CD8-positive, alpha-beta memory T cell (primary cell): ENCODE data around the gene SMPX. TPM values are rescaled to one million over a fixed set of nuclear protein-coding genes. Genes with fewer than 3 reads are reported as not detected.

Source experiments
- CTCF ChIA-PET: fragments of 350-600 bp; sonication (Branson Sonifier 250); formaldehyde crosslinking; loops from one replicate; lab custom pipeline; 2021; ENCODE audit warnings: antibody characterized with exemption; lab: Charles Lee
- POLR2A ChIA-PET: fragments of 350-600 bp; sonication (Branson Sonifier 250); formaldehyde crosslinking; loops from one replicate; lab custom pipeline; 2021; ENCODE audit warnings: antibody characterized with exemption; lab: Charles Lee
- DNase-seq, 5 donors: peaks; one replicate each; pipeline versions ENCODE4 v3.0.0 to v3.0.0-alpha.2; 2020 to 2022; ENCODE audit warnings: mixed read lengths in 1 of 5
- H3K27ac ChIP-seq: one replicate; pipeline ENCODE4 v1.7.0; 2013; ENCODE audit warnings: low read depth, mild to moderate bottlenecking, low read length, moderate library complexity
- H3K27me3 ChIP-seq: 2 replicates; pipeline ENCODE4 v1.7.0; 2013; ENCODE audit warnings: low read length, mild to moderate bottlenecking; ENCODE audit not compliant: insufficient read depth, poor library complexity, severe bottlenecking
- H3K36me3 ChIP-seq: 2 replicates; pipeline ENCODE4 v1.7.0; 2013; ENCODE audit warnings: mild to moderate bottlenecking, low read length, moderate library complexity; ENCODE audit not compliant: insufficient read depth
- H3K4me1 ChIP-seq: 2 replicates; pipeline ENCODE4 v1.7.0; 2013; ENCODE audit warnings: mild to moderate bottlenecking, low read length, moderate library complexity; ENCODE audit not compliant: insufficient read depth
- H3K4me3 ChIP-seq: 2 replicates; pipeline ENCODE4 v1.7.0; 2013; ENCODE audit warnings: mild to moderate bottlenecking, low read length
- H3K9me3 ChIP-seq: 2 replicates; pipeline ENCODE4 v1.7.0; 2013; ENCODE audit warnings: mild to moderate bottlenecking, low read length
- H3K27ac Mint-ChIP-seq, 8 donors: one replicate each; pipeline ENCODE4 v1.8.0; 2020 to 2021; ENCODE audit warnings: mixed read lengths in 8 of 8, mild to moderate bottlenecking in 6 of 8, inconsistent platforms in 3 of 8, moderate library complexity in 3 of 8
- H3K27me3 Mint-ChIP-seq, 2 donors: one replicate each; pipeline ENCODE4 v1.8.0; 2020 to 2021; ENCODE audit warnings: mixed read lengths in 2 of 2, mild to moderate bottlenecking in 1 of 2, moderate library complexity in 1 of 2
- H3K36me3 Mint-ChIP-seq, 3 donors: one replicate each; pipeline ENCODE4 v1.8.0; 2020 to 2021; ENCODE audit warnings: mixed read lengths in 3 of 3, inconsistent platforms in 1 of 3, mild to moderate bottlenecking in 1 of 3
- H3K4me1 Mint-ChIP-seq, 3 donors: one replicate each; pipeline ENCODE4 v1.8.0; 2020 to 2021; ENCODE audit warnings: mixed read lengths in 3 of 3, inconsistent platforms in 1 of 3, mild to moderate bottlenecking in 1 of 3
- H3K4me3 Mint-ChIP-seq, 7 donors: one replicate each; pipeline ENCODE4 v1.8.0; 2020 to 2021; ENCODE audit warnings: mixed read lengths in 7 of 7, mild to moderate bottlenecking in 6 of 7, moderate library complexity in 4 of 7, inconsistent platforms in 2 of 7
- H3K9me3 Mint-ChIP-seq, 5 donors: one replicate each; pipeline ENCODE4 v1.8.0; 2020 to 2022; ENCODE audit warnings: mixed read lengths in 5 of 5, mild to moderate bottlenecking in 3 of 5, moderate library complexity in 2 of 5, inconsistent platforms in 1 of 5
- polyA plus RNA-seq: library from polyadenylated mRNA; unstranded; fragments of 300-500 nt; fragmentation: Illumina TruSeq; gene quantifications from one replicate; pipeline ENCODE4 v1.2.3, GENCODE V29; 2021
- total RNA-seq, 2 experiments: library from RNA; stranded (reverse); gene quantifications; one replicate each; pipeline ENCODE4 v1.2.3, GENCODE V29; 2021

SMPX gene
- not detected for total RNA-seq
- polyA plus RNA-seq, result not detected

GRCh38 chrX:21757960-21758359 is at the start of gene SMPX:
Gene SMPX, minus strand, starts transcription at chrX:21758116. Its CDS starts 3,826 bp downstream, at chrX:21754290.
- Mint-ChIP-seq H3K27ac (peak within 1 kb of the TSS in 1 of 8 donors; percentile 22), H3K4me1 (no peaks in the 10 kb centered on the region), H3K9me3 (no peaks in the 10 kb centered on the region), H3K4me3 (no peak within 1 kb of the TSS), H3K27me3 (peaks cover 0 to 5% of the 10 kb centered on the region in 2 donors), H3K36me3 (no peaks in the 10 kb centered on the region)
- Histone ChIP-seq H3K9me3 (no peaks in the 10 kb centered on the region), H3K4me1 (no peaks in the 10 kb centered on the region), H3K27me3 (no peaks in the 10 kb centered on the region), H3K36me3 (no peaks in the 10 kb centered on the region), H3K27ac (no peak within 1 kb of the TSS), H3K4me3 (no peak within 1 kb of the TSS)
- ChIA-PET CTCF (interaction anchor here (0.7 kb wide), 1 partner anchor 10 kb away, joined by 3 read pairs; no protein-coding TSS in a partner anchor), POLR2A (no interaction called here)
- no peak for DNase-seq

- Histone ChIP-seq H3K4me1 (no peaks in the 10 kb centered on the region), H3K4me3 (no peak overlapping the region), H3K27ac (no peak overlapping the region), H3K36me3 (no peaks in the 10 kb centered on the region), H3K9me3 (no peaks in the 10 kb centered on the region), H3K27me3 (no peaks in the 10 kb centered on the region)
- ChIA-PET CTCF (no interaction called here), POLR2A (no interaction called here)
- H3K9me3 Mint-ChIP-seq, result no peaks in the 10 kb centered on the region
- no peak overlapping the region for H3K4me3 Mint-ChIP-seq
- H3K4me1 Mint-ChIP-seq, result no peaks in the 10 kb centered on the region
- DNase-seq, result no peak
- H3K27ac Mint-ChIP-seq, result peak overlapping the region in 1 of 8 donors; percentile 39
- H3K36me3 Mint-ChIP-seq, result no peaks in the 10 kb centered on the region
- peaks cover 5 to 9% of the 10 kb centered on the region in 2 donors for H3K27me3 Mint-ChIP-seq
These were observed 48.8 kb upstream of the SMPX start for GRCh38 chrX:21806691-21807090.

DNA sequence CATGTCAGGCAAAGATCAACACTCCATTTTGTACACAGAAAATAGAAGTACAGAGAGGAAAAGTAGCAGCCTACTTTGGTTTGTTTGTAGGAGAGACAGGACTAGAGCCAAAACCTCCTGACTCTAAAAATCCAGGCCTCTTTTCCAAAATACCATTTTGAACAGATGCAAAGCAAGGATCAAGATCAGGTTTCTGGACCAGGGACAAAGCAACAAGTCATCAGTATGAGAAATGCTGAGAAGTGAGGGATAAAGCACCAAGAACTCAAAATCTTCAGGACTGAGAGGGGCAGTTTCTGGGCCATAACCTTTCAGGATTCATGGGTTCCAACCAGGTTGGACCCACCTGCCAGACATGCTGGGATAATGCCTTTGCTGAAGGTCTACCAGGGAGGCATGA is 44.9 kb upstream of the SMPX start:
- CTCF ChIA-PET, result no interaction called here
- Histone ChIP-seq H3K36me3 (no peaks in the 10 kb centered on the region), H3K27me3 (no peaks in the 10 kb centered on the region), H3K9me3 (no peaks in the 10 kb centered on the region), H3K4me1 (no peaks in the 10 kb centered on the region), H3K4me3 (no peak overlapping the region), H3K27ac (no peak overlapping the region)
- Mint-ChIP-seq H3K27me3 (peaks cover 3 to 13% of the 10 kb centered on the region in 2 donors), H3K4me1 (no peaks in the 10 kb centered on the region), H3K9me3 (no peaks in the 10 kb centered on the region), H3K4me3 (no peak overlapping the region), H3K36me3 (no peaks in the 10 kb centered on the region), H3K27ac (no peak overlapping the region)
- no peak for DNase-seq
- POLR2A ChIA-PET, result no interaction called here

- ChIA-PET POLR2A (no interaction called here), CTCF (no interaction called here)
- Mint-ChIP-seq H3K36me3 (no peaks in the 10 kb centered on the region), H3K27ac (no peak overlapping the region), H3K4me1 (no peaks in the 10 kb centered on the region), H3K4me3 (no peak overlapping the region), H3K27me3 (peaks cover 3 to 7% of the 10 kb centered on the region in 2 donors), H3K9me3 (no peaks in the 10 kb centered on the region)
- no peaks in the 10 kb centered on the region for H3K4me1 ChIP-seq
- DNase-seq, result no peak
- H3K27ac ChIP-seq, result no peak overlapping the region
- no peaks in the 10 kb centered on the region for H3K36me3 ChIP-seq
- no peaks in the 10 kb centered on the region for H3K27me3 ChIP-seq
- H3K4me3 ChIP-seq, result no peak overlapping the region
- H3K9me3 ChIP-seq, result no peaks in the 10 kb centered on the region
These were observed 44.2 kb upstream of the SMPX start for GRCh38 chrX:21802054-21802670.

GRCh38 chrX:21800344-21800770 is 42.4 kb upstream of the SMPX start:
- Mint-ChIP-seq H3K27me3 (peaks cover 0 to 4% of the 10 kb centered on the region in 2 donors), H3K36me3 (no peaks in the 10 kb centered on the region), H3K27ac (no peak overlapping the region), H3K4me1 (no peaks in the 10 kb centered on the region), H3K9me3 (no peaks in the 10 kb centered on the region), H3K4me3 (no peak overlapping the region)
- Histone ChIP-seq H3K9me3 (no peaks in the 10 kb centered on the region), H3K36me3 (no peaks in the 10 kb centered on the region), H3K4me1 (no peaks in the 10 kb centered on the region), H3K4me3 (no peak overlapping the region), H3K27ac (no peak overlapping the region), H3K27me3 (no peaks in the 10 kb centered on the region)
- no peak for DNase-seq
- ChIA-PET CTCF (no interaction called here), POLR2A (no interaction called here)

DNA sequence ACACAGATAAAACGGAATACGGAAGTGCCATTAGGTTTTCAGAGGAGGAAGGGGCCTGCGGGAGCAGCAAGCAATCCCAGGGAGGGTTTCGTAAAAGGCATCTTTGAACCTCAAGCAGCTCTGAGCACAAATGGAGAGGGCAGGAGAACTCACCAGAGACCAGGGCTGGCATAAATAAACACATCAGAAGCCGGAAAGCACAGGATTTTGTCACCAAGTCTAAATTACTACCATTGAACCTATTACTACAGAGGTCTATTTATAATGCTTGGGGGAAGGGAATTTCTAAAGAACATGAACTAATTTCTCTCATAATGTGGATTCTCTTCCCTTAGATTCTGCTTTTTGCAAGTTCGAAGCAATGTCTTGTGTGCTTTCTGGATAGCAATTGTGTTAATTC is 41.9 kb upstream of the SMPX start:
- no peak for DNase-seq
- Histone ChIP-seq H3K4me1 (no peaks in the 10 kb centered on the region), H3K9me3 (no peaks in the 10 kb centered on the region), H3K27ac (no peak overlapping the region), H3K27me3 (no peaks in the 10 kb centered on the region), H3K36me3 (no peaks in the 10 kb centered on the region), H3K4me3 (no peak overlapping the region)
- Mint-ChIP-seq H3K9me3 (no peaks in the 10 kb centered on the region), H3K36me3 (no peaks in the 10 kb centered on the region), H3K27ac (no peak overlapping the region), H3K4me1 (no peaks in the 10 kb centered on the region), H3K4me3 (no peak overlapping the region), H3K27me3 (peaks cover under 1 to 9% of the 10 kb centered on the region in 2 donors)
- CTCF ChIA-PET, result interaction anchor here (1.4 kb wide), 1 partner anchor 19 kb away, joined by 3 read pairs; no protein-coding TSS in a partner anchor
- POLR2A ChIA-PET, result no interaction called here

DNA sequence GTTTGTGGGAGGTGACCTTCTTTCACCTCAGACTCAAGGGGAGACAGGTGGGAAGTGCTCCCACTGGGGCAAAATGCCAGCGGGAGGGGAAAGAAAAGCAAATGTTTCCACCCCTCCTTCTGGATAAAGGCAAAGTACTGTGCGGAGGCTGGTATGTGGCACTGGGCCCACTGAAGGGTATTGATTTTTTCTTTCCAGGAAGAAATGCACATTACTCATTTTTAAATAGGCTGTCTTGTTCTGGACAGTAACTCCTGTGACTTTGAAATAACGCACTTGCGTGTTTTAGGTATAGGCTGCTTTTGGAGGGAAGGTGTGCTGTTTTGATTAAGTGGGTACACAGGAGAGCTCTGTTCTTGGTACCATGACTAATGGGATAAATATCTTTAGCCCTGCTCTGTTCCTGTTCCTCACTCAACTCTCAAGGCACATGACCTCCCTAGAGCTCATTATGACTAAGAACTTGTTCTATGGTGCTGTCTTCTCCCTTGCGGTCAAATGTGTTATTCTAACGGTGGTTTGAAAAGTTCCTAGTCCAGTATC is 40.8 kb upstream of the SMPX start:
- Mint-ChIP-seq H3K27ac (no peak overlapping the region), H3K9me3 (no peaks in the 10 kb centered on the region), H3K36me3 (no peaks in the 10 kb centered on the region), H3K4me3 (no peak overlapping the region), H3K27me3 (peaks cover 1 to 9% of the 10 kb centered on the region in 2 donors), H3K4me1 (no peaks in the 10 kb centered on the region)
- no peak for DNase-seq
- ChIA-PET CTCF (interaction anchor here (1.4 kb wide), 1 partner anchor 18 kb away, joined by 3 read pairs; no protein-coding TSS in a partner anchor), POLR2A (no interaction called here)
- Histone ChIP-seq H3K9me3 (no peaks in the 10 kb centered on the region), H3K4me3 (no peak overlapping the region), H3K4me1 (no peaks in the 10 kb centered on the region), H3K36me3 (no peaks in the 10 kb centered on the region), H3K27ac (no peak overlapping the region), H3K27me3 (no peaks in the 10 kb centered on the region)

GRCh38 chrX:21781976-21782375 is 24.1 kb upstream of the SMPX start:
- H3K27ac Mint-ChIP-seq, result no peak overlapping the region
- H3K4me1 Mint-ChIP-seq, result peaks cover 0 to 2% (median 0%) of the 10 kb centered on the region in 3 donors
- H3K36me3 Mint-ChIP-seq, result no peaks in the 10 kb centered on the region
- H3K36me3 ChIP-seq, result no peaks in the 10 kb centered on the region
- H3K9me3 ChIP-seq, result no peaks in the 10 kb centered on the region
- ChIA-PET CTCF (no interaction called here), POLR2A (no interaction called here)
- peaks cover 0 to 2% (median 0%) of the 10 kb centered on the region in 5 donors for H3K9me3 Mint-ChIP-seq
- H3K4me1 ChIP-seq, result no peaks in the 10 kb centered on the region
- no peaks in the 10 kb centered on the region for H3K27me3 ChIP-seq
- no peak for DNase-seq
- H3K4me3 ChIP-seq, result no peak overlapping the region
- H3K27me3 Mint-ChIP-seq, result peaks cover 3 to 7% of the 10 kb centered on the region in 2 donors
- H3K27ac ChIP-seq, result no peak overlapping the region
- no peak overlapping the region for H3K4me3 Mint-ChIP-seq
